ENCODE data around the gene GNAZ.
"Not testable (repeated sequence)": the region's sequence is repeated elsewhere in the genome, so short reads cannot be mapped to it uniquely, and the experiment has no call there.

The GNAZ gene

DNA sequence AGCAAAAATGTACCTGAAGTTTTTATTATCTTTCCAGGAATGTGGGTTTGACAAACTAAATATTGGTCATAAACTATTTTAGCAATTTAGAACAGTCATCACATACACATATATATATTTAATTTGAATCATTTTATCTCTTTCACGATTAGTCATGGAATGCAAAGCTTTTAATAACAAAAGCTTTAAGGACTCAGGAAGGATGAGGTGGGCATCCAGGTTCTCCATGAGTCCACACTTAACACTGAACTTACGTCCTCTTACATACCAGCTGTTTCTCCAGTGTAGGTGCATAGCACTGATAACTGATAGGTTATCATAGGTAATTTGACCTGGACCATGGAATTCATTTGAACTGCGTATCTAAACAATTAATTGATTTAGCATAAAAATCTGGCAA, 28.1 kb upstream of the GNAZ start:
- H3K4me1 ChIP-seq, result peaks cover 19% of the 10 kb centered on the region
- TF ChIP-seq Cebpa-rat (IDR thresholded peaks at IDR 0.05), result no peak
- H3K9ac ChIP-seq, result no peak overlapping the region
- H3K36me3 ChIP-seq, result peaks cover 4% of the 10 kb centered on the region; the same call in 1 of the 2 replicates
- H3K27me3 ChIP-seq, result no peaks in the 10 kb centered on the region
- H4K20me1 ChIP-seq, result no peaks in the 10 kb centered on the region
- no peak overlapping the region for H3K4me2 ChIP-seq
- H3K9me3 ChIP-seq, result peaks cover 18% of the 10 kb centered on the region
- H3K4me3 ChIP-seq, result no peak overlapping the region
- H3K27ac ChIP-seq, result no peak overlapping the region

DNA sequence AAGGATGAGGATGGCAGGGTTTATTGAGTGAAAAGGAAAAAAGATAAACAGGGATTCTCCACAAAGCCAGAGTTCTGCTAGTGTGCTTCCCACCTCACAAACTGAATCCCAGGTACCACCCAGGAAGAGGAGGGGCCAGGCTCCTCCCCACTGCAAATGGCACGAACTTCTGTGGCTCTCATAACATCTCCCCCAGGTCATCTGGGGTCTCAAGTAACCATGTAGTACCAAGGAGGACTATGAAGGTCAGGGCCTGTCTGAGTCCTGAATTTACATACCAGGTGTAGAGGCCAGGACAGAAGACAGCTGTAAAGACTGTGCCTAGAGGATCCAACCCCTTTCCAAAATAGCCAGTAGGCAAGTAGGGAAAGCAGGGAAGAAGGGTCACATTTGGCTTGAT, 25.7 kb upstream of the GNAZ start:
- H3K27me3 ChIP-seq, result no peaks in the 10 kb centered on the region
- H3K27ac ChIP-seq, result no peak overlapping the region

DNA sequence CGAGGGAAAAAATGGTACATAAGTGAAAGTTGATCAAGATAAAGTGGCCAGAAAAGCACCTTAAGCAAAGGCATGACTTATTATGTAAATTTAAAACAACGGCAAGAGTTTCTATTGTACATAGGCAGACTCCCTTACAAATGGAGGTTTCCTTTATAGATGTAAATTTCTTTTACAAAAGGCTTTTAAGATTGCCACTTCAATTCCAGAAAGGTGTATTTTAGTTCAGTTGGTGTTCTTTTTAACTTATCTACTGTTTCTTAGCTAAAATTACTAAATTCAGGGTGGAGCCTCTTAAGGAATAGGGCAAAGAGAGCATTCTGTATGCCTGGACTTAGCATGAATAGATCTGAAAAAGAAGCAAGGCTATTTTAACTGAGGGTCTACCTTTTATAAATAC, 24.9 kb upstream of the GNAZ start:
- Histone ChIP-seq H3K4me2 (no peak overlapping the region), H3K27ac (no peak overlapping the region), H4K20me1 (no peaks in the 10 kb centered on the region), H3K9me3 (peaks cover 28% of the 10 kb centered on the region), H3K27me3 (no peaks in the 10 kb centered on the region), H3K4me1 (peaks cover 2% of the 10 kb centered on the region; the same call in 1 of the 2 replicates), H3K36me3 (peaks cover 6% of the 10 kb centered on the region; the same call in 1 of the 2 replicates), H3K9ac (no peak overlapping the region), H3K4me3 (no peak overlapping the region)
- TF ChIP-seq Cebpa-rat (IDR thresholded peaks at IDR 0.05), result no peak

More for the DNA sequence above, 25.7 kb upstream of the GNAZ start:
- peaks cover 28% of the 10 kb centered on the region for H3K9me3 ChIP-seq
- TF ChIP-seq Cebpa-rat (IDR thresholded peaks at IDR 0.05), result no peak
- H3K4me1 ChIP-seq, result no peaks in the 10 kb centered on the region
- peaks cover 6% of the 10 kb centered on the region; the same call in 1 of the 2 replicates for H3K36me3 ChIP-seq
- H3K9ac ChIP-seq, result no peak overlapping the region
- no peak overlapping the region for H3K4me3 ChIP-seq
- H3K4me2 ChIP-seq, result no peak overlapping the region
- no peaks in the 10 kb centered on the region for H4K20me1 ChIP-seq

- H3K27me3 ChIP-seq, result no peaks in the 10 kb centered on the region
- peaks cover 6% of the 10 kb centered on the region; the same call in 1 of the 2 replicates for H3K36me3 ChIP-seq
Observed at GRCh38 chr22:23047265-23047664, 23.1 kb upstream of the GNAZ start.

GRCh38 chr22:23047742-23048141, 22.6 kb upstream of the GNAZ start:
- peaks cover 28% of the 10 kb centered on the region for H3K9me3 ChIP-seq
- H3K4me1 ChIP-seq, result peaks cover 4% of the 10 kb centered on the region; the same call in 1 of the 2 replicates
- no peak overlapping the region for H3K4me2 ChIP-seq
- peaks cover 6% of the 10 kb centered on the region; the same call in 1 of the 2 replicates for H3K36me3 ChIP-seq
- H3K27me3 ChIP-seq, result no peaks in the 10 kb centered on the region
- no peaks in the 10 kb centered on the region for H4K20me1 ChIP-seq
- H3K9ac ChIP-seq, result no peak overlapping the region
- H3K4me3 ChIP-seq, result no peak overlapping the region
- no peak overlapping the region for H3K27ac ChIP-seq
- no peak for TF ChIP-seq Cebpa-rat (IDR thresholded peaks at IDR 0.05)

More at GRCh38 chr22:23047265-23047664, 23.1 kb upstream of the GNAZ start:
- Histone ChIP-seq H3K4me3 (no peak overlapping the region), H3K9me3 (peaks cover 28% of the 10 kb centered on the region), H3K27ac (no peak overlapping the region), H3K4me2 (no peak overlapping the region), H3K9ac (no peak overlapping the region), H3K4me1 (peaks cover 4% of the 10 kb centered on the region; the same call in 1 of the 2 replicates), H4K20me1 (no peaks in the 10 kb centered on the region)
- no peak for TF ChIP-seq Cebpa-rat (IDR thresholded peaks at IDR 0.05)

DNA sequence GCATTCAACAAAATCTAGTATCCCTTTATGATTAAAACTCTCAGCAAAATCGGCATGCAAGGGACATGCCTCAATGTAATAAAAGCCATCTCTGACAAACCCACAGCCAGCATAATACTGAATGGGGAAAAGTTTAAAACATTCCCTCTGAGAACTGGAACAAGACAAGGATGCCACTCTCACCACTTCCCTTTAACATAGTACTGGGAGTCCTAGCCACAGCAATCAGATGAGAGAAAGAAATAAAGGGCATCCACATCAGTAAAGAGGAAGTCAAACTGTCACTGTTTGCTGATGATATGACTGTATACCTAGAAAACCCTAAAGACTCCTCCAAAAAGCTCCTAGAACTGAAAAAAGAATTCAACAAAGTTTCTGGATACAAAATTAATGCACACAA, 19.8 kb upstream of the GNAZ start:
- H3K27ac ChIP-seq, H3K4me2 ChIP-seq: not testable (repeated sequence)
- H3K9me3 ChIP-seq, result peaks cover 30% of the 10 kb centered on the region

DNA sequence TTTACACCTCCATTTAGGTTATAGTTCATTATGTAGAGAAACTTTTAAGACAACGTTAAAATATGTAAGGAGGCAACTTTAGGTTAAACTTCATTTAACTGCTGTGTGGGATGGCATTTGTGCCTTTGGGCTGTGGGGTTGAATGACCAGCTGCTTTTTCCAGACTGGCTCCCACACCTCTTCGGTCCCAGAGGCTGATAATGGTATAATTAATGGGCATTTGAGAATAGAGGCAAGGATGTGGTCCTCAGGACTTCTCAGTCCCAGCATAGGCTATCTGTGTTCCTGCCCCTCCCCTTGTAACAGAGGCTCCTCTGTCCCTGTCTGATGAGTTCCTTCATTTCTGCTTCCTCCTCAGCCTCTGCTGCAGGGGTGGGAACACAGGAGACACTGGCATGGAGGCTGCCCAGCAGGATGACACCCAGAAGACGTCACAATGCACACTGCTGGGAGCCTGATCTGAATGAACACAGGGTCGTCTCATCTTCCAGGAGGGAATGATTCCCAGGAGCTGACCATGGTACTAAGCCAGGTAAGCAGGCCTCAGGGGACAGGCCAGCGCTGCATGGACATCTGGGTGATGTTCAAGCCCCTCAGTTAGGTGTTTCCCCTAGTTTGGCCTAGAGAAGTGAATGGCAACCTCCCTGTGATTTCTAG, 17.1 kb upstream of the GNAZ start:
- no peaks in the 10 kb centered on the region for H3K27me3 ChIP-seq
- H3K9me3 ChIP-seq, result peaks cover 22% of the 10 kb centered on the region
- peaks cover 16% of the 10 kb centered on the region for H3K4me1 ChIP-seq
- no peak overlapping the region for H3K27ac ChIP-seq
- no peak overlapping the region for H3K4me2 ChIP-seq
- H3K36me3 ChIP-seq, result no peaks in the 10 kb centered on the region
- H3K4me3 ChIP-seq, result no peak overlapping the region
- no peaks in the 10 kb centered on the region for H4K20me1 ChIP-seq
- TF ChIP-seq Cebpa-rat (IDR thresholded peaks at IDR 0.05), result no peak
- no peak overlapping the region for H3K9ac ChIP-seq

More for the DNA sequence above, 19.8 kb upstream of the GNAZ start:
- peaks cover 13% of the 10 kb centered on the region; the same call in 1 of the 2 replicates for H3K4me1 ChIP-seq
- H3K36me3 ChIP-seq, H4K20me1 ChIP-seq, H3K27me3 ChIP-seq, H3K4me3 ChIP-seq, H3K9ac ChIP-seq: not testable (repeated sequence)

- H3K4me3 ChIP-seq, result no peak overlapping the region
- H4K20me1 ChIP-seq, result no peaks in the 10 kb centered on the region
- no peak overlapping the region for H3K9ac ChIP-seq
- H3K4me2 ChIP-seq, result peak overlapping the region; percentile 22; the same call in 1 of the 2 replicates
- H3K9me3 ChIP-seq, result peaks cover 21% of the 10 kb centered on the region
- peaks cover 25% of the 10 kb centered on the region for H3K4me1 ChIP-seq
- no peak overlapping the region for H3K27ac ChIP-seq
- no peaks in the 10 kb centered on the region for H3K27me3 ChIP-seq
- no peaks in the 10 kb centered on the region for H3K36me3 ChIP-seq
- no peak for TF ChIP-seq Cebpa-rat (IDR thresholded peaks at IDR 0.05)
Observed at GRCh38 chr22:23053912-23054530, 16.3 kb upstream of the GNAZ start.

DNA sequence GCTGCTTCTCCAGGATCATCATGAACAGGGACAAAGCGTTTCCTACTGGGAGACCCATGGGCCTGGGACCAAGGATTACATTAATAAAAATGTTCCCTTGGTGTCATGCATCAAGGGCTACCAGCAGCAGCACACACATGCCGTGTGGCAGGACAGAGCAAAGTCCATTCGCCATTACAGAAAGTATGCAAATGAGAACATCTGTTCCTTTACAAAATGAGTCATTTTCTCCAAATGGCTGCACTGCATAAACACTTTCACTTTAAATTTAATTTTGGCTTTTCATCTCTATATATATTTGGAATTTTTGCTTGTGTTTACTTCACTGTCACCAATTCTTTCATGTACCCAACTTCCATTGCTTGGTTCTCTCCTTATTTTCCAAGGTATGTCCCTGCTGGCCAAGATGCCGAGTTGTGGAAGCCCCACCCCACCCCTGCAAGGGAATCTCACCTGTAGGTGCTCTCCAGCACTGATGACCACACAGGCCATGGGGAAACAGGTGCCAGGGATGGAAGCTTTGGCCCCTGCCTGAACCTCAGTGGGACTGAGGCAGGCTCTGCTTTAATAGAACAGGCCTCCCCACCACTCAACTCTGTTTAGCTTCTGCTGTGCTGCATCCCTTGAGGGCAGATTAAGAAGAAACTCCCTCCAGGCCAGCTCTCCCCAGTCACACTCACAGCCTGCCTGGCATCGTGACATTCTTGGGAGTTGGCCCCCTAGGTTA, 15.6 kb upstream of the GNAZ start:
- Histone ChIP-seq H3K27ac (no peak overlapping the region), H3K9ac (no peak overlapping the region)

More for the DNA sequence above, 15.6 kb upstream of the GNAZ start:
- peaks cover 31% of the 10 kb centered on the region for H3K4me1 ChIP-seq
- H3K9me3 ChIP-seq, result peaks cover 21% of the 10 kb centered on the region
- H3K4me3 ChIP-seq, result no peak overlapping the region
- H3K4me2 ChIP-seq, result peak overlapping the region; percentile 22; the same call in 1 of the 2 replicates
- H4K20me1 ChIP-seq, result no peaks in the 10 kb centered on the region
- no peaks in the 10 kb centered on the region for H3K36me3 ChIP-seq
- H3K27me3 ChIP-seq, result no peaks in the 10 kb centered on the region
- TF ChIP-seq Cebpa-rat (IDR thresholded peaks at IDR 0.05), result no peak
